Measurements from ENCODE around the gene SLC38A10. TPM values are rescaled to one million over a fixed set of nuclear protein-coding genes. Genes with fewer than 3 reads are reported as not detected.
A peak's percentile ranks its signal among the peaks of the same experiment; 100 is the strongest.

The SLC38A10 gene
- total and polyA plus RNA-seq, 12 donors = 17.6 to 190 (median 102) TPM

GRCh38 chr17:81295676-81296381 is 722 bp upstream of the SLC38A10 start:
- intact Hi-C loops (cut with DNase I) = loop anchor here in 1 of 2 donors (5.0 to 10.0 kb wide), 2 partner anchors 99 to 186 kb away; partner anchors contain the start of gene BAHCC1
- H3K4me1 ChIP-seq (replicated peaks in 1 of 2) = peaks cover 5 to 40% of the 10 kb centered on the region in 2 donors
- no peaks in the 10 kb centered on the region for H3K9me3 ChIP-seq (replicated peaks in 1 of 3)
- peak overlapping the region; percentile 22 to 98 (median 86) for H3K27ac ChIP-seq
- TF ChIP-seq CTCF (IDR thresholded peaks at IDR 0.05) (peak in 5 of 6 experiments; percentile 23 to 51 (median 38)), POLR2A (IDR thresholded peaks at IDR 0.05) (peak in 1 of 2 donors; percentile 56)
- H3K4me3 ChIP-seq = peak overlapping the region in 3 of 4 donors; percentile 43 to 94 (median 89)
- DNase-seq = peak in 6 of 7 donors; percentile 50 to 77 (median 64)
- 13 to 21% (median 17%) methylated on average over 17 to 22 of the region's 22 CpGs for WGBS, 4 donors
- no peaks in the 10 kb centered on the region for H3K27me3 ChIP-seq
- H3K36me3 ChIP-seq (replicated peaks in 1 of 2) = no peaks in the 10 kb centered on the region

GRCh38 chr17:81294512-81295030 is 536 bp downstream of the SLC38A10 start:
- Histone ChIP-seq H3K36me3 (replicated peaks in 1 of 2) (no peaks in the 10 kb centered on the region), H3K4me3 (peak overlapping the region; percentile 43 to 94 (median 85)), H3K9me3 (replicated peaks in 1 of 3) (no peaks in the 10 kb centered on the region), H3K27ac (peak overlapping the region; percentile 22 to 98 (median 86)), H3K27me3 (no peaks in the 10 kb centered on the region), H3K4me1 (replicated peaks in 1 of 2) (peaks cover 5 to 40% of the 10 kb centered on the region in 2 donors)
- no peak for TF ChIP-seq CTCF (IDR thresholded peaks at IDR 0.05)
- no peak for TF ChIP-seq POLR2A (IDR thresholded peaks at IDR 0.05)
- DNase-seq = peak in 4 of 7 donors; percentile 44 to 49 (median 48)
- intact Hi-C loops (cut with DNase I) = loop anchor here in 1 of 2 donors (5.0 to 10.0 kb wide), 2 partner anchors 100 to 188 kb away; partner anchors contain the start of gene BAHCC1
- whole genome bisulfite sequencing, 4 donors = 0 to 3% (median 1%) methylated on average over 2 to 48 of the region's 48 CpGs

GRCh38 chr17:81292450-81292849 is 2.7 kb downstream of the SLC38A10 start:
- Histone ChIP-seq H3K27ac (peak overlapping the region in 2 of 5 donors; percentile 57 to 93), H3K27me3 (no peaks in the 10 kb centered on the region), H3K4me1 (replicated peaks in 1 of 2) (peaks cover 5 to 47% of the 10 kb centered on the region in 2 donors), H3K9me3 (replicated peaks in 1 of 3) (no peaks in the 10 kb centered on the region), H3K36me3 (replicated peaks in 1 of 2) (peaks cover 0 to 18% of the 10 kb centered on the region in 2 donors), H3K4me3 (no peak overlapping the region)
- intact Hi-C loops (cut with DNase I) = loop anchor here in 1 of 2 donors (10.0 kb wide), 1 partner anchor 102 kb away; the partner anchor contains the start of gene BAHCC1
- TF ChIP-seq POLR2A (IDR thresholded peaks at IDR 0.05) (no peak), CTCF (IDR thresholded peaks at IDR 0.05) (no peak)
- no peak for DNase-seq
- WGBS, 4 donors = 41 to 66% (median 56%) methylated on average over 7 to 12 of the region's 12 CpGs

- Histone ChIP-seq H3K27me3 (no peaks in the 10 kb centered on the region), H3K27ac (no peak overlapping the region), H3K4me3 (no peak overlapping the region), H3K9me3 (replicated peaks in 1 of 3) (no peaks in the 10 kb centered on the region), H3K4me1 (replicated peaks in 1 of 2) (peaks cover 5 to 54% of the 10 kb centered on the region in 2 donors), H3K36me3 (replicated peaks in 1 of 2) (peaks cover 0 to 23% of the 10 kb centered on the region in 2 donors)
- 32 to 53% (median 41%) methylated on average over 15 to 16 of the region's 16 CpGs for WGBS, 4 donors
- intact Hi-C loops (cut with DNase I) = loop anchor here in 1 of 2 donors (10.0 kb wide), 1 partner anchor 103 kb away; the partner anchor contains the start of gene BAHCC1
- TF ChIP-seq POLR2A (IDR thresholded peaks at IDR 0.05) = no peak
- TF ChIP-seq CTCF (IDR thresholded peaks at IDR 0.05) = peak; percentile 60 to 78 (median 70)
- DNase-seq = peak; percentile 68 to 87 (median 77)
Measured at GRCh38 chr17:81291662-81292061, 3.4 kb downstream of the SLC38A10 start.
